H1 (cell line): Measurements from ENCODE around the gene OPCML. TPM values are rescaled to one million over a fixed set of nuclear protein-coding genes. Genes with fewer than 3 reads are reported as not detected.

Experiments
- CTCF ChIA-PET: fragments of 300-600 bp; sonication (Branson Sonifier 250); formaldehyde crosslinking; loops from one replicate; lab custom pipeline; 2021; ENCODE audit not compliant: partially characterized antibody; lab: Charles Lee
- POLR2A ChIA-PET: fragments of 300-600 bp; sonication (Branson Sonifier 250); formaldehyde crosslinking; loops from one replicate; lab custom pipeline; 2021; ENCODE audit warnings: inconsistent platforms; ENCODE audit not compliant: partially characterized antibody; lab: Charles Lee
- DNase-seq, 2 experiments: peaks; one replicate each; pipeline versions ENCODE4 v3.0.0 to v3.0.0-alpha.2; 2010 to 2022; ENCODE audit warnings: low spot score in 2 of 2, low read depth in 1 of 2, mixed read lengths in 1 of 2
- FAIRE-seq: peaks from 2 replicates; lab custom pipeline; 2011; peaks lifted over from hg19 to GRCh38; lab: Jason Lieb, UNC
- H2AFZ ChIP-seq: 2 replicates; pipeline ENCODE4 v1.8.1; 2012; ENCODE audit warnings: low read length, inconsistent platforms
- H2AK5ac ChIP-seq: 2 replicates; pipeline ENCODE4 v1.6.1; 2013; ENCODE audit warnings: low read depth, low read length
- H2BK120ac ChIP-seq: replicated peaks from 2 replicates; pipeline ENCODE3; 2013; ENCODE audit warnings: low read depth, low read length, inconsistent platforms
- H2BK12ac ChIP-seq: 2 replicates; pipeline ENCODE4 v1.6.1; 2013; ENCODE audit warnings: low read depth, low read length
- H2BK15ac ChIP-seq: 2 replicates; pipeline ENCODE4 v1.6.1; 2013; ENCODE audit warnings: low read length
- H2BK20ac ChIP-seq: 2 replicates; pipeline ENCODE4 v1.6.1; 2013; ENCODE audit warnings: low read length
- H2BK5ac ChIP-seq: 2 replicates; pipeline ENCODE4 v1.6.1; 2013; ENCODE audit warnings: low read depth, low read length
- H3K14ac ChIP-seq: 2 replicates; pipeline ENCODE4 v1.6.1; 2013; ENCODE audit warnings: inconsistent platforms; ENCODE audit not compliant: insufficient read length
- H3K18ac ChIP-seq: 2 replicates; pipeline ENCODE4 v1.6.1; 2013; ENCODE audit warnings: low read length; ENCODE audit errors: extremely low read depth
- H3K23ac ChIP-seq: 2 replicates; pipeline ENCODE4 v1.6.1; 2013; ENCODE audit warnings: inconsistent platforms; ENCODE audit not compliant: insufficient read length
- H3K23me2 ChIP-seq: 2 replicates; pipeline ENCODE4 v1.6.1; 2013; ENCODE audit warnings: low read depth, low read length
- H3K27ac ChIP-seq: 2 replicates; pipeline ENCODE4 v1.6.1; 2011; ENCODE audit warnings: low read depth, low read length, inconsistent platforms
- H3K27me3 ChIP-seq, 4 experiments: replicated peaks in 1 of 4; 1 replicate in 1 of 4; 2 replicates in 3 of 4; pipeline versions ENCODE4 v1.6.1 to v1.8.1; 2011 to 2013; ENCODE audit warnings: low read length in 3 of 4, mild to moderate bottlenecking in 3 of 4, inconsistent platforms in 2 of 4, mixed read lengths in 2 of 4, moderate library complexity in 1 of 4; ENCODE audit not compliant: control insufficient read depth in 3 of 4, insufficient read depth in 3 of 4; ENCODE audit errors: extremely low read depth in 1 of 4
- H3K36me3 ChIP-seq, 4 experiments: 2 replicates each; pipeline versions ENCODE4 v1.6.1 to v1.8.1; 2011 to 2013; ENCODE audit warnings: mild to moderate bottlenecking in 4 of 4, low read length in 3 of 4, moderate library complexity in 2 of 4, control low read depth in 1 of 4, inconsistent platforms in 1 of 4; ENCODE audit not compliant: insufficient read depth in 4 of 4, control insufficient read depth in 2 of 4
- H3K4ac ChIP-seq: replicated peaks from 2 replicates; pipeline ENCODE3; 2013; ENCODE audit warnings: low read length, low read depth, mixed read lengths, inconsistent platforms; ENCODE audit not compliant: insufficient read length
- H3K4me1 ChIP-seq, 4 experiments: replicated peaks in 1 of 4; 1 replicate in 1 of 4; 2 replicates in 3 of 4; pipeline versions ENCODE4 v1.6.1 to v1.8.1; 2011 to 2013; ENCODE audit warnings: low read length in 3 of 4, inconsistent platforms in 2 of 4, mixed read lengths in 1 of 4; ENCODE audit not compliant: insufficient read depth in 4 of 4, control insufficient read depth in 3 of 4
- H3K4me2 ChIP-seq, 2 experiments: 2 replicates each; pipeline versions ENCODE4 v1.6.1 to v1.8.1; 2011 to 2013; ENCODE audit warnings: low read depth in 2 of 2, low read length in 2 of 2, control low read depth in 1 of 2, inconsistent platforms in 1 of 2, mild to moderate bottlenecking in 1 of 2; ENCODE audit not compliant: insufficient read depth in 1 of 2
- H3K4me3 ChIP-seq, 4 experiments: fragments of 200-600, 300-600 bp in 1 of 4; sonication (generic), shearing (Covaris generic), sonication (Bioruptor Twin) in 1 of 4; 2 replicates each; pipeline versions ENCODE4 v1.5.1 to v1.8.1; 2011 to 2016; ENCODE audit warnings: low read length in 4 of 4, low read depth in 3 of 4, control low read depth in 2 of 4, inconsistent platforms in 2 of 4, mild to moderate bottlenecking in 2 of 4, mixed read lengths in 1 of 4, moderate library complexity in 1 of 4; ENCODE audit not compliant: insufficient read depth in 2 of 4; ENCODE audit errors: extremely low read depth in 1 of 4
- H3K56ac ChIP-seq: replicated peaks from 2 replicates; pipeline ENCODE3; 2013; ENCODE audit warnings: low read depth, mild to moderate bottlenecking, mixed read lengths, low read length, inconsistent platforms; ENCODE audit not compliant: insufficient read length
- H3K79me1 ChIP-seq: 2 replicates; pipeline ENCODE4 v1.6.1; 2013; ENCODE audit warnings: low read depth, low read length, control low read depth
- H3K79me2 ChIP-seq, 2 experiments: 2 replicates each; pipeline versions ENCODE4 v1.6.1 to v1.8.1; 2012 to 2013; ENCODE audit warnings: low read length in 2 of 2, mild to moderate bottlenecking in 2 of 2, inconsistent platforms in 1 of 2; ENCODE audit not compliant: insufficient read depth in 2 of 2, control insufficient read depth in 1 of 2
- H3K9ac ChIP-seq, 4 experiments: replicated peaks in 1 of 4; 1 replicate in 1 of 4; 2 replicates in 3 of 4; pipeline versions ENCODE4 v1.6.1 to v1.8.1; 2011 to 2013; ENCODE audit warnings: low read depth in 3 of 4, low read length in 3 of 4, control low read depth in 2 of 4, mild to moderate bottlenecking in 2 of 4, moderate library complexity in 2 of 4, inconsistent platforms in 1 of 4; ENCODE audit errors: extremely low read depth in 1 of 4
- H3K9me3 ChIP-seq, 2 experiments: 2 replicates each; pipeline versions ENCODE4 v1.6.1 to v1.8.1; 2012 to 2013; ENCODE audit warnings: mild to moderate bottlenecking in 2 of 2, moderate library complexity in 2 of 2, control low read depth in 1 of 2, inconsistent platforms in 1 of 2, low read depth in 1 of 2, low read length in 1 of 2, mixed read lengths in 1 of 2; ENCODE audit not compliant: insufficient read depth in 2 of 2
- H4K20me1 ChIP-seq, 2 experiments: replicated peaks in 1 of 2; 2 replicates each; pipeline versions ENCODE3 to v1.8.1; 2011 to 2013; ENCODE audit warnings: inconsistent platforms in 2 of 2, low read length in 2 of 2, mild to moderate bottlenecking in 1 of 2; ENCODE audit not compliant: insufficient read depth in 2 of 2, control insufficient read depth in 1 of 2
- H4K5ac ChIP-seq: 2 replicates; pipeline ENCODE4 v1.6.1; 2013; ENCODE audit warnings: low read length, low read depth, mixed read lengths, inconsistent platforms; ENCODE audit not compliant: insufficient read length
- H4K8ac ChIP-seq: 2 replicates; pipeline ENCODE4 v1.8.0; 2013; ENCODE audit warnings: mild to moderate bottlenecking, moderate library complexity, low read length, inconsistent platforms; ENCODE audit not compliant: insufficient read depth; ENCODE audit errors: extremely low read depth
- H4K91ac ChIP-seq: replicated peaks from 2 replicates; pipeline ENCODE3; 2013; ENCODE audit warnings: low read length, mixed read lengths, inconsistent platforms; ENCODE audit not compliant: insufficient read length
- BACH1 ChIP-seq: IDR thresholded peaks from 2 replicates; pipeline ENCODE4 v1.6.1; 2012; ENCODE audit warnings: low read length, improper control_type of control experiment
- CREB1 ChIP-seq: IDR thresholded peaks from 2 replicates; pipeline ENCODE4 v1.6.1; 2012; ENCODE audit warnings: inconsistent platforms
- CTBP2 ChIP-seq: IDR thresholded peaks from 2 replicates; pipeline ENCODE4 v1.7.0; 2011; ENCODE audit warnings: borderline replicate concordance, mild to moderate bottlenecking, moderate library complexity, mixed read lengths, low read length; ENCODE audit not compliant: insufficient read depth, insufficient read length
- FOSL1 ChIP-seq: IDR thresholded peaks from 2 replicates; pipeline ENCODE4 v1.6.1; 2011; ENCODE audit warnings: mild to moderate bottlenecking, low read depth, low read length, moderate library complexity; ENCODE audit not compliant: insufficient read depth
- HDAC2 ChIP-seq, 2 experiments: fragments of 300-600 bp in 1 of 2; sonication (generic) in 1 of 2; IDR thresholded peaks; 2 replicates each; pipeline ENCODE4 v1.6.1; 2011 to 2012; ENCODE audit warnings: low read depth in 2 of 2, low read length in 2 of 2, mild to moderate bottlenecking in 2 of 2, moderate library complexity in 2 of 2, borderline replicate concordance in 1 of 2, inconsistent platforms in 1 of 2
- JUND ChIP-seq: IDR thresholded peaks from 2 replicates; pipeline ENCODE4 v1.6.1; 2011; ENCODE audit warnings: mild to moderate bottlenecking, improper control_type of control experiment, low read length
- PHF8 ChIP-seq: fragments of 200-600 bp; sonication (generic); conservative IDR thresholded peaks from 2 replicates; pipeline ENCODE4 v1.7.1; 2012; ENCODE audit warnings: low read depth, mild to moderate bottlenecking, inconsistent platforms, low read length, moderate library complexity
- SP4 ChIP-seq: IDR thresholded peaks from 2 replicates; pipeline ENCODE4 v1.6.1; 2012; ENCODE audit warnings: low read length, inconsistent platforms
- WGBS, 2 experiments: shearing (Covaris generic) in 1 of 2; methylation state at CpG; one replicate each; pipeline versions ENCODE4 v1.1.6 to v1.1.7; 2013 to 2015; ENCODE audit warnings: low lambda C conversion rate in 2 of 2, mixed read lengths in 2 of 2, inconsistent platforms in 1 of 2, low coverage in 1 of 2, missing lambda C conversion rate in 1 of 2; ENCODE audit not compliant: insufficient replicate concordance in 2 of 2, insufficient coverage in 1 of 2, insufficient read length in 1 of 2; ENCODE audit errors: extremely low coverage in 1 of 2, missing lambda C conversion rate in 1 of 2; 5-methylcytosine and 5-hydroxymethylcytosine counted together
- polyA plus RNA-seq, 7 experiments: library from polyadenylated mRNA; depleted of rRNA in 3 of 7; stranded (reverse) in 5 of 7; unstranded in 2 of 7; fragments of >200 nt in 5 of 7; fragments of 200-250 nt in 2 of 7; gene quantifications; 1 replicate in 5 of 7; 2 replicates in 1 of 7; 4 replicates in 1 of 7; pipeline versions ENCODE4 v1.2.1 to v1.2.3, GENCODE V29; 2011 to 2013; ENCODE audit warnings: missing spikeins in 2 of 7, mixed read lengths in 2 of 7
- total RNA-seq: library from RNA; stranded (reverse); fragmentation: NEBNext Ultra II Directional; extraction: Animal tissue kit (Norgen Biotek cat#: 25700); gene quantifications from 2 replicates; pipeline ENCODE4 v1.2.1, GENCODE V29; 2021

Gene OPCML
- total and polyA plus RNA-seq, 2 of the 8 experiments (the other 6 are each of a cell fraction or from before 2014, with no cell fraction given) = 2.3 to 3.1 TPM

DNA sequence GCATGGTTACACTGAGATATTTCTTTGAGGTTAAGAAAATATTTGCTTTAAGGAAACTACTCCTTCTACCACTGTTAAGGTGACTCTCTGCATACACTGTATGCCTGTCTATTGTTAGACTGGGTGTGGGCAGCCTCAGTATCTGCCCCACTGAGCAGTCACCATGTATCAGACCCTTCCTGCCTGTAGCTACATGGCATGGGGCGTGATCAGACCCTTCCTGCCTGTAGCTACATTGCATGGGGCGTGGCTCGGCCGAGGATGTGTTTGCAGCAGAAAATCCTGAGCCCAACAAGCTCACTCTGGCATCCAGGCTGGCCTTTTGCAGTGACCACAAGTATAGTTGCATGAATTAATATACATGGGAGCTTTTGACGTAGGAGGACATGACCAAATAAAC lies 669.4 kb downstream of the OPCML start:
- Histone ChIP-seq H3K4me2 (no peak overlapping the region), H3K4me3 (no peak overlapping the region), H2AK5ac (no peak overlapping the region), H2AFZ (no peak overlapping the region), H4K8ac (no peak overlapping the region), H3K9ac (no peak overlapping the region), H3K14ac (no peak overlapping the region), H3K18ac (no peak overlapping the region), H3K27me3 (no peaks in the 10 kb centered on the region), H2BK20ac (no peak overlapping the region), H3K23ac (no peak overlapping the region), H4K5ac (no peak overlapping the region), H3K56ac (no peak overlapping the region), H3K4ac (no peak overlapping the region), H2BK120ac (no peak overlapping the region), H2BK5ac (no peak overlapping the region), H2BK15ac (no peak overlapping the region), H3K9me3 (no peaks in the 10 kb centered on the region), H3K79me1 (no peaks in the 10 kb centered on the region), H3K23me2 (no peaks in the 10 kb centered on the region), H2BK12ac (no peak overlapping the region), H3K79me2 (no peaks in the 10 kb centered on the region), H3K36me3 (no peaks in the 10 kb centered on the region), H3K4me1 (peaks cover 0 to 3% (median under 1%) of the 10 kb centered on the region in 4 experiments; a peak in 2 of 7 replicates), H4K91ac (no peak overlapping the region), H4K20me1 (no peaks in the 10 kb centered on the region), H3K27ac (no peak overlapping the region)
- TF ChIP-seq CREB1 (no peak), PHF8 (no peak), HDAC2 (IDR thresholded peaks at IDR 0.05; ENCODE audit: borderline replicate concordance in 1 of 2, low read depth in 2 of 2, low read length in 2 of 2) (no peak), FOSL1 (no peak), JUND (no peak), CTBP2 (no peak), BACH1 (no peak), SP4 (no peak)
- no peak for FAIRE-seq
- DNase-seq = no peak
- POLR2A ChIA-PET = no interaction called here
- CTCF ChIA-PET = interaction anchor here (0.6 to 2.5 kb wide), 5 partner anchors 11 to 117 kb away, joined by 3 to 19 read pairs (median 3); no protein-coding TSS in a partner anchor
- WGBS, 2 experiments = 92% methylated on average over 5 of the region's 5 CpGs; no CpG with 5 or more reads in 1 of the 2 experiments
